Stomach (tissue), 4 donors: ENCODE measurements around the gene TIMM8B.

Experiments used
- EP300 ChIP-seq: sonication (generic); formaldehyde crosslinking; IDR thresholded peaks from one replicate; pipeline ENCODE4 v1.6.1; 2017; ENCODE audit warnings: antibody characterized with exemption
- POLR2A ChIP-seq, 4 donors: fragments of 450-650 bp; IDR thresholded peaks; one replicate each; pipeline ENCODE4 v1.6.1; 2016; ENCODE audit warnings: antibody characterized with exemption in 4 of 4, control low read depth in 2 of 4, mild to moderate bottlenecking in 1 of 4, moderate library complexity in 1 of 4
- POLR2AphosphoS5 ChIP-seq, 3 donors: sonication (generic); formaldehyde crosslinking; IDR thresholded peaks; one replicate each; pipeline ENCODE4 v1.6.1; 2016; ENCODE audit warnings: antibody characterized with exemption in 3 of 3
- TF ChIP-seq, protein P1 (sequence below), 7 experiments: fragments of 450-650 bp in 4 of 7; fragments of 200-600 bp in 3 of 7; sonication (generic) in 3 of 7; IDR thresholded peaks; one replicate each; pipeline ENCODE4 v1.5.1; 2016 to 2019; ENCODE audit warnings: antibody characterized with exemption in 7 of 7, control low read depth in 2 of 7, mild to moderate bottlenecking in 1 of 7

DNA sequence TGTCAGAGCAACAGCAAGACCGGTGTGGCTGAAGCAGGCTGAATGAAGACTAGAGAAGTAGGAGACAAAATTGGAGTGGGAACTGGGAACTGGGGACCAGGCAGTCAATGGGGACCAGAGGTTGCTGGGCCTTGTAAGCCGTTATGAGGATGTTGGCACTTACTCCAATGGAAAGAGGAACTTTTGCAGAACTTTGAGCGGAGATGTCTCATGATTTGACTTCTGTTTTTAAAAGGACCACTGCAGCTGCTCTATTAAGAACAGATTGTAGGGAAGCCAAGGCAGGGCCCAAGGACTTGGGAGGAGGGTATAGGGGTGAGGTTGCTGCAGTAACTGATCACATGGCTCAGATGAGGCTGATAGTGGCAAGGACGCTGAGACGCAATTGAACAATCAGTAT lies 43.1 kb upstream of the TIMM8B start:
- TF ChIP-seq, protein P1, sequence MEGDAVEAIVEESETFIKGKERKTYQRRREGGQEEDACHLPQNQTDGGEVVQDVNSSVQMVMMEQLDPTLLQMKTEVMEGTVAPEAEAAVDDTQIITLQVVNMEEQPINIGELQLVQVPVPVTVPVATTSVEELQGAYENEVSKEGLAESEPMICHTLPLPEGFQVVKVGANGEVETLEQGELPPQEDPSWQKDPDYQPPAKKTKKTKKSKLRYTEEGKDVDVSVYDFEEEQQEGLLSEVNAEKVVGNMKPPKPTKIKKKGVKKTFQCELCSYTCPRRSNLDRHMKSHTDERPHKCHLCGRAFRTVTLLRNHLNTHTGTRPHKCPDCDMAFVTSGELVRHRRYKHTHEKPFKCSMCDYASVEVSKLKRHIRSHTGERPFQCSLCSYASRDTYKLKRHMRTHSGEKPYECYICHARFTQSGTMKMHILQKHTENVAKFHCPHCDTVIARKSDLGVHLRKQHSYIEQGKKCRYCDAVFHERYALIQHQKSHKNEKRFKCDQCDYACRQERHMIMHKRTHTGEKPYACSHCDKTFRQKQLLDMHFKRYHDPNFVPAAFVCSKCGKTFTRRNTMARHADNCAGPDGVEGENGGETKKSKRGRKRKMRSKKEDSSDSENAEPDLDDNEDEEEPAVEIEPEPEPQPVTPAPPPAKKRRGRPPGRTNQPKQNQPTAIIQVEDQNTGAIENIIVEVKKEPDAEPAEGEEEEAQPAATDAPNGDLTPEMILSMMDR (IDR thresholded peaks at IDR 0.05), result no peak
- TF ChIP-seq POLR2A (IDR thresholded peaks at IDR 0.05) (no peak), POLR2AphosphoS5 (IDR thresholded peaks at IDR 0.05) (no peak), EP300 (no peak)
